Colon (tissue), 2 donors: Measurements from ENCODE around the gene YIPF4.
"Not testable (repeated sequence)": the region's sequence is repeated elsewhere in the genome, so short reads cannot be mapped to it uniquely, and the experiment has no call there.

Experiments used
- FAIRE-seq: peaks from 2 replicates; lab custom pipeline; 2012; peaks lifted over from hg19 to GRCh38; lab: Jason Lieb, UNC
- donor health status: control.
- donor health status: control.

Gene YIPF4

GRCh38 chr2:32277674-32278477, at the start of gene YIPF4:
YIPF4 (plus strand) TSS chr2:32277904; CDS start chr2:32278156, 252 bp downstream.
- FAIRE-seq = no peak

DNA sequence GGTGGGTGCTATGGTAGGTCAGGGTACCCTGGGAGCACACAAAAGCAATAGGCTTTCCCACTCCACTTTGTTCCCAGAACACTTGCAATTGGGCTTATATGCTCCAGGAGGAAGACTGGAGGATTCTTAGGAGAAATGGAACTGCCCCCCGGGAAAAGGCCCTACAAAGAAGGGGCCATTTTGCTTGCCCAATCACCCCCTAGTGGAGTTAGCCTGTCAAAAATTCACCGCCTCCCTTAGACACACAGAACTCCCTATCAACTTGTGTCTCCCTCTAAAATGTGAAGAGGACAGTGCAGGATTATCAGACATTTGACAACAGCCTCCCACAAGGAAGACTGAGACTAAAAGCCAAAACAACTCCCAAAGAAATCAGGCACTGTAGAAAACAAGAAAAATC, 49.5 kb upstream of the YIPF4 start:
- FAIRE-seq = no peak

DNA sequence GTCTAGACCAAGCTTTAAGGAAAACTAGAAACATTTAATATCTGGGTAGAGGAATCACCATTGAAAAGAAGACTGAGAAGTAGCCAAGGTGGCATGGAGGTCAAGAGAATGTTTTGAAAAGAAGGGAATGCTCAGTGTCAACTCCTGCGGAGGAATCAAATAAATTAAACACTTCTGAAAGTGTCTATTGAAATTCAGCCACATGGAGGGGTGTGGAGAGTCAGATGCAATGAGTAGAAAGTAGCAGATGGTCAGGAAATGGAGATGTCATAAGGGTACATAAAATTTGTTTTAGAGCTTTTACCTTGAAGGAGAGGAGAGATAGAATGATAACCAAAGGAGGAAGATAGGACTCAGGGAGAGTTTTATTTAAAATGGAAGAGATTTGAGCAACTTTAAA, 48.1 kb upstream of the YIPF4 start:
- FAIRE-seq = no peak

DNA sequence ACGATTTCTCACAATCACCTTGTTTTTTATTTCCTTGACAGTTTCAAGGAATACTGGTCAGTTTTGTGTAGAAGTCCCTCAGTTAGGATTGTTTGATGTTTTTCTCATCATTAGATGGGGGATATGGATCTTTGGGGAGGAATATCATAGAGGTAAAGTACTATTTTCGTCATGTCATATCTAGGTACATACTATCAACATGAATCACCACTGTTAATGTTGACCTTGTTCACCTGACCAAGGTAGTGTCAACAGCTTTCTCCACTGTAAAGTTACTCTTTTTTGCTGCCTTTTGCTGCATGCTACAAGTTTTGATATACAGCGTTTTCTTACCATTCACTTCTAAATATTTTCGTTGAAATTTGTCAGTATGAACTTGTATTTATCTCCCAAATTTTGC, 45.7 kb upstream of the YIPF4 start:
- no peak for FAIRE-seq

GRCh38 chr2:32235315-32235714, 42.4 kb upstream of the YIPF4 start:
- FAIRE-seq = no peak

GRCh38 chr2:32237488-32237887, 40.2 kb upstream of the YIPF4 start:
- no peak for FAIRE-seq

DNA sequence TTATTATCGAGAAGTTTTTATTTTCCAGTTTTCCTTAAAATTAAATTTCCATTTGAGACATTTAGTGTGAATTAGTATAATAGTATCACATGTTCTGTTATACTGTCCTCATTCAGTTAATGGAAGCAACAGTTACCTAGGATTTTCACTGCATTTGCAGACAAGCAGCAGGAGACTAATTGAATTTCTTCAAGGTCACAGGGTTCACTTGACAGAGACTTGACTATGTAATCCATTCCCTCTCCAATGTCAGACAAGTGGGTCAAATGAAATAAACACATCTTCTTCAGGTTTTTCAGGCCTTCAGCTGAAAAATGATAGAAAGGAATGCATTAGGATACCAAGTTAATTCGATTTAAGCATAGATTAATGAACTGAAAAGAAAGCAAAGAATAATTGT, 39.7 kb upstream of the YIPF4 start:
- no peak for FAIRE-seq

- FAIRE-seq = no peak
Measured at GRCh38 chr2:32242331-32242730, 35.4 kb upstream of the YIPF4 start.

GRCh38 chr2:32246911-32247310, 30.8 kb upstream of the YIPF4 start:
- FAIRE-seq = no peak

DNA sequence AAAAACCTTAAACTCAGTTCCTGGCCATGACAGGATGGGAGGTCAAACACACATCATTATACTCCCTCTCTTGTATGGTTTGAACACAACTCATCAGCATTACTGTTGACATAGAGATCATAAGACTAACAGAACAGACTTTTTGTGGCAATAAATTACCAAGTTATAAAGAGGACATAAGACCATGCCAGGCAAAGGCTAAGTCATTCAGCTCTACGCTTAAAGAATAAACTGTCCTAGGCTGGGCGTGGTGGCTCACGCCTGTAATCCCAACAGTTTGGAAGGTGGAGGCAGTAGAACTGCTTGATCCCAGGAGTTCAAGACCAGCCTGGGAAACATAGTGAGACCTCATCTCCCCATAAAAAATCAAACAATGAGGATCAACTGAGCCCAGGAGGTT, 29.4 kb upstream of the YIPF4 start:
- no peak for FAIRE-seq

DNA sequence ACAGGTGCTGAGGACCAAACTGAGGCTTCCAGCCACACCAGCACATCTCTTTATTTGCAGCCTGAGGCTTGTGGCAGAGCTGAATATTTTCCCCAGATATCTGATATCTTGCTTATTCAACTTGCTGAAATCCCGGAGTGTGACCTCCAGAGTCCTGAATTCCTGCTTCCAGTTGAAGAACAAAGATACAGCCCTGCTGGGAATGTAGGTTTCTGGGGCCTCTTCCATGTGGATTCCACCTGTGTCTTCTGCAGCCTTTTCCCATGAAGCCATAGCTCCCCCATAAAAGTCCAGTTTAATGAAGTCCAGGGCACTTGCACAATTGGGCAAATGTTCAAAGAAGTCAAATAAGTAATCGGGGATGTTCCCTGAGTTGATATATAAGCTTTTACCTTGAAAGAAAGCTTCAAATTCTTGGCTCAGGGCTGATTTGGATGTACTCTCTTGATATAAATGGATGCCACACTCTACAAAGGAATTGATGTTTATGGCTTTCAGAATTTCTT, 27.9 kb upstream of the YIPF4 start:
- no peak for FAIRE-seq

- FAIRE-seq = no peak
Measured at GRCh38 chr2:32250290-32250689, 27.4 kb upstream of the YIPF4 start.

GRCh38 chr2:32258242-32258641, 19.5 kb upstream of the YIPF4 start:
- FAIRE-seq = no peak

- no peak for FAIRE-seq
Measured at GRCh38 chr2:32260376-32260775, 17.3 kb upstream of the YIPF4 start.

DNA sequence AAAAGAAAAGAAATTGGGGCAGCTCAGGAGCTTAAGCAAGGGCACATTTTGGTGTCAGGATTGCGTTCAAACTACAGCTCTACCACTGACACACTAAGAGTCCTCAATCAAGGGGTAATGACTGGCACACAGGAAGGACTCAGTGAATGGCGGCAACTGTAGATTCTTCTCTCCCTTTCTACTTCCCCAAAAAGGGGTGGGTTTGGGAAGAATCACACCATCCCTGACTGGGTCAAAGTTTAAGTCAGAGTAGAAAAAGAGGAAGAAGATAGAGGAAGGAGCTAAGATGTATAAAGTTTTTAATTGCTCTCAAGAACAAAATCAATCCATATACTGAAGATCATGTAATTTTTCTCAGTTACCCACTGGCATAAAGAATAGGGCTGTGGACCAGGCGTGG, 15.6 kb upstream of the YIPF4 start:
- FAIRE-seq = no peak

DNA sequence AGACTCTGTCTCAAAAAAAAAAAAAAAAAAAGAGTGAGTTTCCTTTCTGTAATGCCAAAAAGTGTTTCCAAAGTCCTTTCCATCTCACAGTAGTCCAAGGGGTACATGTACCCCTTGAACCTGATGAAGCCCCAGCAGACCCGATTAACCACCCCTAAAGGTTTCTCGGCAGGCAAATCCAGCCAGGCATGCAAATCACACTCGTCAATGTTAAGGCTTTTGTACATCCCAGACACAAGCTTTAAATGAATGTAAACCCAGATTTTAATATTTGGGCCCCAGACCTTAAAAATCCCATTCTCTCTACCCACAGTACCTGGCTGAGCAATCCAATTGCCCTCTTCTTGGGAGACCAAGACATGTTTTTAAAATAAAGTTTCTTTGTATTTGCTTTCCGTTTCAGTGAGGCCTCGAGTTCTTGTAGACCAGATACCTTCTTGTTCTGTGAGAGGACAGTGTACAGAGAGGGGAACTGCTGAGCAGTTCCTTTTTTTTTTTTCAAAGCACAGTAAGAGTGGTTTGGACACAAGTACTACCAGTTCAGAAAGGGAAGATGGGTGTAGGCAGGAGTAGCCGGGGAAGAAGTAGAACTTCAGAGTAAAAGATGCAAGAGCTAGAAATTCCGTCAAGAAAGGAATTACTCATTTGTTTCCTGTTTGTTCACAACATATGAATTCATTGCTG, 13.1 kb upstream of the YIPF4 start, which contains the start of gene NLRC4:
NLRC4 (minus strand) TSS at position 465 of the 684 bp plus-strand sequence. CDS start 8,111 bp downstream, outside the sequence.
- FAIRE-seq = no peak

GRCh38 chr2:32271063-32271462, 6.6 kb upstream of the YIPF4 start:
- FAIRE-seq = no peak

DNA sequence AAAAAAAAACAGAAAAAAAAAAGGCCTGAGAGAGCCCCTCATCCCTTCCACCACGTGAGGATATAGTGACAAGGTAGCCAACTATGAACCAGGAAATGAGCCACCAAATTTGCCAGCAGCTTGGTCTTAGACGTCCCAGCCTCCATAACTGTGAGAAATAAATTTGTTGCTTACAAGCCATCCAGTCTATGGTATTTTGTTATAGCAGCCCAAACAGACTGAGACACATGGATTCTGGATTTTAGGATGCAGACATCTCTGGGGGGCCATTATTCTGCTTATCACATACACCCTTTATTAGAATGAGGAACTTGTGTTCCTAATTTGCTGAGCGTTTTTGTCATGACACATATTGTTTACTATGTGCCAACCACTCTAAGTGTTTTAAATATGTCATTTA, 5.4 kb upstream of the YIPF4 start:
- FAIRE-seq = no peak

GRCh38 chr2:32274289-32274688, 3.4 kb upstream of the YIPF4 start:
- no peak for FAIRE-seq

DNA sequence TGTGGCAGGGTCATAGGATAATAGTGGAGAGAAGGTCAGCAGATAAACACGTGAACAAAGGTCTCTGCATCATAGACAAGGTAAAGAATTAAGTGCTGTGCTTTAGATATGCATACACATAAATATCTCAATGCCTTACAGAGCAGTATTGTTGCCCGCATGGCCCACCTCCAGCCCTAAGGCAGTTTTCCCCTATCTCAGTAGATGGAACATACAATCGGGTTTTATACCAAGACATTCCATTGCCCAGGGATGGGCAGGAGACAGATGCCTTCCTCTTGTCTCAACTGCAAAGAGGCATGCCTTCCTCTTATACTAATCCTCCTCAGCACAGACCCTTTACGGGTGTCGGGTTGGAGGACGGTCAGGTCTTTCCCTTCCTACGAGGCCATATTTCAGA, 1.9 kb upstream of the YIPF4 start:
- FAIRE-seq = not testable (repeated sequence)

DNA sequence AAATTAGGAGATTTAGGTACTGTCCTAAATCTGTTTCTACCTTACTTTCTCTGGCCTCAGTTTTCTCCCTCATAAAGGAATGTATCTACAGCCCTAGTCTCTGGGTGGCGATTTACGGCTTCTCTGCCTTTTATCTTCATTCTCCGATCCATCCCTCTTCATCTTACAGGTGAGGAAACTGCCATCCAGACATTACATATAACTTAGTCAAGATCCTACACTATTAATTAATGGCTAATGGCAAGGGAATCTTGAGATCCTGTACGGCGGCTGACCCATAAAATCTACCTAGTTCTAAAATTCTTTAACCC, 386 bp upstream of the YIPF4 start:
- no peak for FAIRE-seq

- no peak for FAIRE-seq
Measured at GRCh38 chr2:32278478-32278853, 762 bp downstream of the YIPF4 start.

DNA sequence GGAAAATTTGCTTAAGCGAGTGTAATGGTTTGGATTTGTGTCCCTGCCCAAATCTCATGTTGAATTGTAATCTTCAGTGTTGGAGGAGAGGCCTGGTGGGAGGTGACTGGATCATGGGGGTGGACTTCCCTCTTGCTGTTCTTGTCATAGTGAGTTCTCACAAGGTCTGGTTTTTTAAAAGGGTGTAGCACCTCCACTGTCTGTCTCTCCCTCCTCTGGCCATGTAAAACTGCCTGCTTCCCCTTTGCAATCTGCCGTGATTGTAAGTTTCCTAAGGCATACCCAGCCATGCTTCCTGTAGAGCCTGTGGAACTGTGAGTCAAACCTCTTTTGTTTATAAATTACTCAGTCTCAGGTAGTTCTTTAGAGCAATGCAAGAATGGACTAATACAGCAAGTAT, 6.6 kb downstream of the YIPF4 start:
- no peak for FAIRE-seq
